CD4-positive, alpha-beta T cell (primary cell): ENCODE data around the gene ARID4B. TPM values are rescaled to one million over a fixed set of nuclear protein-coding genes. Genes with fewer than 3 reads are reported as not detected.

ENCODE experiments used
- ATAC-seq: fragments of 200-7000 bp; cut with Tn5 transposase; one replicate; pipeline ENCODE4 v1.10.0; 2022; ENCODE audit warnings: mild to moderate bottlenecking; ENCODE audit not compliant: poor library complexity
- CTCF ChIA-PET: fragments of 350-600 bp; sonication (Branson Sonifier 250); formaldehyde crosslinking; loops from one replicate; lab custom pipeline; 2021; ENCODE audit warnings: antibody characterized with exemption, inconsistent platforms; lab: Charles Lee
- POLR2A ChIA-PET: fragments of 350-600 bp; sonication (Branson Sonifier 250); formaldehyde crosslinking; loops from one replicate; lab custom pipeline; 2021; ENCODE audit warnings: antibody characterized with exemption, inconsistent platforms; lab: Charles Lee
- DNase-seq, 14 experiments: peaks; one replicate each; pipeline ENCODE4 v3.0.0-alpha.2; 2013 to 2020; ENCODE audit warnings: mixed read lengths in 2 of 14
- H3K27ac ChIP-seq, 2 donors: one replicate each; pipeline versions ENCODE4 v1.5.1 to v1.7.0; 2013; ENCODE audit warnings: low read length in 2 of 2, low read depth in 1 of 2, mild to moderate bottlenecking in 1 of 2
- H3K27me3 ChIP-seq, 2 experiments: 1 replicate in 1 of 2; 2 replicates in 1 of 2; pipeline versions ENCODE4 v1.6.1 to v1.7.0; 2013; ENCODE audit warnings: low read length in 2 of 2, control low read depth in 1 of 2, mild to moderate bottlenecking in 1 of 2, moderate library complexity in 1 of 2; ENCODE audit not compliant: insufficient read depth in 2 of 2, control insufficient read depth in 1 of 2
- H3K36me3 ChIP-seq: one replicate; pipeline ENCODE4 v1.6.1; 2013; ENCODE audit warnings: low read length, control low read depth; ENCODE audit not compliant: insufficient read depth
- H3K4me1 ChIP-seq: one replicate; pipeline ENCODE4 v1.6.1; 2013; ENCODE audit warnings: low read length, control low read depth; ENCODE audit not compliant: insufficient read depth
- H3K4me3 ChIP-seq: one replicate; pipeline ENCODE4 v1.5.1; 2013; ENCODE audit warnings: mild to moderate bottlenecking, low read length, moderate library complexity
- H3K9me3 ChIP-seq, 2 experiments: 1 replicate in 1 of 2; 2 replicates in 1 of 2; pipeline versions ENCODE4 v1.6.1 to v1.7.0; 2013; ENCODE audit warnings: low read length in 2 of 2, mild to moderate bottlenecking in 2 of 2, control low read depth in 1 of 2, moderate library complexity in 1 of 2; ENCODE audit not compliant: control insufficient read depth in 1 of 2, insufficient read depth in 1 of 2
- H3K27ac Mint-ChIP-seq: one replicate; pipeline ENCODE4 v1.8.0; 2020; ENCODE audit warnings: mixed read lengths
- H3K27me3 Mint-ChIP-seq: one replicate; pipeline ENCODE4 v1.8.0; 2021; ENCODE audit warnings: mixed read lengths
- H3K36me3 Mint-ChIP-seq: one replicate; pipeline ENCODE4 v1.8.0; 2021; ENCODE audit warnings: low read depth, mixed read lengths
- H3K4me1 Mint-ChIP-seq: one replicate; pipeline ENCODE4 v1.8.0; 2021; ENCODE audit warnings: low read depth, mixed read lengths
- H3K4me3 Mint-ChIP-seq: one replicate; pipeline ENCODE4 v1.8.0; 2020; ENCODE audit warnings: mild to moderate bottlenecking, mixed read lengths
- H3K9me3 Mint-ChIP-seq: one replicate; pipeline ENCODE4 v1.8.0; 2020; ENCODE audit warnings: mixed read lengths
- CTCF ChIP-seq: fragments of 200-600 bp; IDR thresholded peaks from one replicate; pipeline ENCODE4 v1.8.0; 2022; ENCODE audit warnings: antibody characterized with exemption, mild to moderate bottlenecking
- intact Hi-C, 2 experiments: fragments of 100-400 bp; cut with DNase I in 1 of 2; cut with micrococcal nuclease in 1 of 2; formaldehyde crosslinking; loops; one replicate each; pipeline versions ENCODE4 v1.15.1 to v1.9.0; 2023 to 2025; cut with DNase I, micrococcal nuclease
- total RNA-seq, 174 experiments: library from RNA in 2 of 174; stranded (reverse) in 2 of 174; gene quantifications; one replicate each; pipeline ENCODE4 v1.2.3 and lab custom pipeline; 2021 to 2026

The ARID4B gene
- total RNA-seq, 2 experiments from 2014 or later = 127 to 130 TPM

GRCh38 chr1:235324296-235324695, 3.7 kb downstream of the ARID4B start:
- Mint-ChIP-seq H3K4me1 (peaks cover 58% of the 10 kb centered on the region), H3K36me3 (peaks cover 47% of the 10 kb centered on the region), H3K4me3 (peak overlapping the region; percentile 99), H3K9me3 (no peaks in the 10 kb centered on the region), H3K27me3 (no peaks in the 10 kb centered on the region), H3K27ac (peak overlapping the region; percentile 44)
- intact Hi-C loops = loop anchor here in 1 of 2 experiments (5.0 to 10.0 kb wide), 5 partner anchors 37 to 949 kb away; partner anchors contain the start of genes COA6 and RBM34
- Histone ChIP-seq H3K36me3 (peaks cover 19% of the 10 kb centered on the region), H3K4me3 (peak overlapping the region; percentile 97), H3K4me1 (peaks cover 44% of the 10 kb centered on the region), H3K27me3 (no peaks in the 10 kb centered on the region), H3K27ac (no peak overlapping the region), H3K9me3 (no peaks in the 10 kb centered on the region)
- ChIA-PET CTCF (interaction anchor here (0.8 to 1.7 kb wide), 3 partner anchors 12 to 66 kb away, joined by 3 to 6 read pairs (median 5); no protein-coding TSS in a partner anchor), POLR2A (interaction anchor here (1.0 to 1.6 kb wide), 4 partner anchors 9 to 722 kb away, joined by 3 to 8 read pairs (median 4); partner anchors contain the start of gene RBM34)
- TF ChIP-seq CTCF = no peak
- no peak for DNase-seq
- ATAC-seq = no peak

- H3K4me3 Mint-ChIP-seq = peak overlapping the region; percentile 8
- Histone ChIP-seq H3K4me1 (peaks cover 60% of the 10 kb centered on the region), H3K9me3 (no peaks in the 10 kb centered on the region), H3K4me3 (no peak overlapping the region), H3K27ac (no peak overlapping the region), H3K36me3 (peaks cover 27% of the 10 kb centered on the region), H3K27me3 (no peaks in the 10 kb centered on the region)
- H3K4me1 Mint-ChIP-seq = peaks cover 68% of the 10 kb centered on the region
- H3K27ac Mint-ChIP-seq = peak overlapping the region; percentile 2
- CTCF ChIA-PET = no interaction called here
- H3K9me3 Mint-ChIP-seq = no peaks in the 10 kb centered on the region
- no peaks in the 10 kb centered on the region for H3K27me3 Mint-ChIP-seq
- TF ChIP-seq CTCF = no peak
- ATAC-seq = no peak
- intact Hi-C loops = loop anchor here in 1 of 2 experiments (5.0 to 10.0 kb wide), 5 partner anchors 33 to 946 kb away; partner anchors contain the start of genes COA6 and RBM34
- H3K36me3 Mint-ChIP-seq = peaks cover 52% of the 10 kb centered on the region
- no peak for DNase-seq
- POLR2A ChIA-PET = no interaction called here
Observed at GRCh38 chr1:235320521-235321179, 7.3 kb downstream of the ARID4B start.

- Mint-ChIP-seq H3K27ac (peak overlapping the region; percentile 33), H3K36me3 (peaks cover 47% of the 10 kb centered on the region), H3K4me1 (peaks cover 73% of the 10 kb centered on the region), H3K4me3 (no peak overlapping the region), H3K27me3 (no peaks in the 10 kb centered on the region), H3K9me3 (no peaks in the 10 kb centered on the region)
- H3K27ac ChIP-seq = no peak overlapping the region
- peaks cover 60% of the 10 kb centered on the region for H3K4me1 ChIP-seq
- POLR2A ChIA-PET = interaction anchor here (0.9 kb wide), 1 partner anchor 12 kb away, joined by 3 read pairs; no protein-coding TSS in a partner anchor
- H3K4me3 ChIP-seq = no peak overlapping the region
- CTCF ChIA-PET = interaction anchor here (1.1 kb wide), 1 partner anchor 9 kb away, joined by 3 read pairs; the partner anchor contains the start of genes ARID4B and GGPS1
- intact Hi-C loops = no loop called here
- no peak for TF ChIP-seq CTCF
- peaks cover 27% of the 10 kb centered on the region for H3K36me3 ChIP-seq
- H3K27me3 ChIP-seq = no peaks in the 10 kb centered on the region
- H3K9me3 ChIP-seq = no peaks in the 10 kb centered on the region
- DNase-seq (no peak), ATAC-seq (no peak)
Observed at GRCh38 chr1:235319255-235319654, 8.7 kb downstream of the ARID4B start.
